GM12878 (cell line): ENCODE data around the gene RSPH9.

Experiments
- CHD4 ChIP-seq: fragments of 200-600 bp; sonication (generic); IDR thresholded peaks from 2 replicates; pipeline ENCODE4 v1.6.1; 2016; ENCODE audit warnings: mild to moderate bottlenecking
- ESRRA ChIP-seq: IDR thresholded peaks from 2 replicates; pipeline ENCODE4 v1.6.1; 2012; ENCODE audit warnings: mild to moderate bottlenecking, low read length, improper control_type of control experiment
- EZH2 ChIP-seq: IDR thresholded peaks from 2 replicates; pipeline ENCODE4 v1.6.1; 2012; ENCODE audit warnings: low read depth, mild to moderate bottlenecking, control low read depth, inconsistent platforms, low read length, borderline replicate concordance; ENCODE audit not compliant: control insufficient read depth
- FOXM1 ChIP-seq: IDR thresholded peaks from 2 replicates; pipeline ENCODE4 v1.6.1; 2012; ENCODE audit warnings: low read depth, mild to moderate bottlenecking, inconsistent platforms, low read length, moderate library complexity
- JUNB ChIP-seq: IDR thresholded peaks from 2 replicates; pipeline ENCODE4 v1.6.1; 2016; ENCODE audit warnings: antibody characterized with exemption, mild to moderate bottlenecking
- NFYA ChIP-seq: IDR thresholded peaks from 2 replicates; pipeline ENCODE4 v1.6.1; 2011; ENCODE audit warnings: low read depth, mild to moderate bottlenecking, low read length, improper control_type of control experiment, borderline replicate concordance
- POLR2A ChIP-seq: IDR thresholded peaks from 2 replicates; pipeline ENCODE4 v1.6.1; 2011; ENCODE audit warnings: low read depth, mild to moderate bottlenecking, low read length
- SMARCA5 ChIP-seq: fragments of 450-650 bp; IDR thresholded peaks from 2 replicates; pipeline ENCODE4 v1.6.1; 2017; ENCODE audit warnings: mild to moderate bottlenecking
- TAF1 ChIP-seq: IDR thresholded peaks from 2 replicates; pipeline ENCODE4 v1.6.1; 2011; ENCODE audit warnings: mild to moderate bottlenecking, low read depth, low read length, borderline replicate concordance
- TBL1XR1 ChIP-seq: IDR thresholded peaks from 2 replicates; pipeline ENCODE4 v1.6.1; 2012; ENCODE audit warnings: low read depth, low read length, improper control_type of control experiment
- YY1 ChIP-seq: IDR thresholded peaks from 2 replicates; pipeline ENCODE4 v1.6.1; 2011; ENCODE audit warnings: low read depth, mild to moderate bottlenecking, low read length
- TF ChIP-seq, protein P1 (sequence below), 3 experiments: IDR thresholded peaks in 2 of 3; conservative IDR thresholded peaks in 1 of 3; 2 replicates each; pipeline ENCODE4 v1.5.1; 2011; ENCODE audit warnings: low read depth in 3 of 3, low read length in 3 of 3, mild to moderate bottlenecking in 3 of 3, control low read depth in 2 of 3, moderate library complexity in 2 of 3, inconsistent platforms in 1 of 3, mixed read lengths in 1 of 3; ENCODE audit not compliant: control insufficient read depth in 2 of 3, insufficient read depth in 1 of 3; ENCODE audit errors: extremely low read depth in 1 of 3

DNA sequence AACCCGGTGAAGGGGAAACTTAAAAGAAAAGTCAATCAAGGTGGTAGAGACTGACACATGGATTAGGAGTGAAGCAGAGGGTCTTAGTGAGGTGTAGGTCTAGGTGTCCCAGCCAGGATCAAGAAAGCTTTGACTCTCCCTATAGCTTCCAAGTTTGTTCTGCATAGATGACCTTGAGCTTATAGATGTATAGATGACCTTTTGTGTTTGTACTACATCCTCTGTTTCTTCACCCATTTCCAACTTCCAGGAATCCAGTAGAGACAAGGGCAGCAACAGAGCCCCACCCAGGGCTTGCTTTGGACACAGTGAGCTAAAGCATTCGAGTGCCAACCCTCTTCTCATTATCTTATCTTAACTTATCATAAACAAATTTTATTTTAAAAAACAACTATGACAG is 44.6 kb downstream of the RSPH9 start:
- TF ChIP-seq EZH2 (no peak), YY1 (no peak), JUNB (no peak), FOXM1 (no peak), TAF1 (no peak), ESRRA (no peak), CHD4 (no peak), POLR2A (no peak), NFYA (no peak), TBL1XR1 (no peak), SMARCA5 (no peak)
- TF ChIP-seq, protein P1, sequence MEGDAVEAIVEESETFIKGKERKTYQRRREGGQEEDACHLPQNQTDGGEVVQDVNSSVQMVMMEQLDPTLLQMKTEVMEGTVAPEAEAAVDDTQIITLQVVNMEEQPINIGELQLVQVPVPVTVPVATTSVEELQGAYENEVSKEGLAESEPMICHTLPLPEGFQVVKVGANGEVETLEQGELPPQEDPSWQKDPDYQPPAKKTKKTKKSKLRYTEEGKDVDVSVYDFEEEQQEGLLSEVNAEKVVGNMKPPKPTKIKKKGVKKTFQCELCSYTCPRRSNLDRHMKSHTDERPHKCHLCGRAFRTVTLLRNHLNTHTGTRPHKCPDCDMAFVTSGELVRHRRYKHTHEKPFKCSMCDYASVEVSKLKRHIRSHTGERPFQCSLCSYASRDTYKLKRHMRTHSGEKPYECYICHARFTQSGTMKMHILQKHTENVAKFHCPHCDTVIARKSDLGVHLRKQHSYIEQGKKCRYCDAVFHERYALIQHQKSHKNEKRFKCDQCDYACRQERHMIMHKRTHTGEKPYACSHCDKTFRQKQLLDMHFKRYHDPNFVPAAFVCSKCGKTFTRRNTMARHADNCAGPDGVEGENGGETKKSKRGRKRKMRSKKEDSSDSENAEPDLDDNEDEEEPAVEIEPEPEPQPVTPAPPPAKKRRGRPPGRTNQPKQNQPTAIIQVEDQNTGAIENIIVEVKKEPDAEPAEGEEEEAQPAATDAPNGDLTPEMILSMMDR (IDR thresholded peaks at IDR 0.05 in 2 of 3, conservative IDR thresholded peaks at IDR 0.05 in 1 of 3; ENCODE audit: control insufficient read depth in 2 of 3, extremely low read depth in 1 of 3, insufficient read depth in 1 of 3, low read depth in 3 of 3, low read length in 3 of 3), result no peak
